A673 (cell line): ENCODE measurements around the gene CLDN3. TPM values are rescaled to one million over a fixed set of nuclear protein-coding genes. Genes with fewer than 3 reads are reported as not detected.

Experiments used
- BruUV-seq: library from RNA; stranded (reverse); fragments of 400-500 nt; replicated peaks from 2 replicates; lab custom pipeline; 2021; lab: Mats Ljungman, UMichigan
- CTCF ChIA-PET: fragments of 300-600 bp; sonication (Branson Sonifier 250); formaldehyde crosslinking; loops from one replicate; lab custom pipeline; 2022; ENCODE audit warnings: antibody characterized with exemption; lab: Charles Lee
- POLR2A ChIA-PET: fragments of 300-600 bp; sonication (Branson Sonifier 250); formaldehyde crosslinking; loops from one replicate; lab custom pipeline; 2022; ENCODE audit warnings: antibody characterized with exemption; ENCODE audit not compliant: low non-redundant PET; lab: Charles Lee
- DNase-seq: peaks from one replicate; pipeline ENCODE4 v3.0.0-alpha.2; 2015; ENCODE audit warnings: low spot score
- H3K27ac ChIP-seq: fragments of 200-600 bp; sonication (generic); 2 replicates; pipeline ENCODE4 v1.5.1; 2016; ENCODE audit warnings: mixed run types, low read depth, mild to moderate bottlenecking, mixed read lengths, antibody characterized with exemption, low read length; ENCODE audit not compliant: poor library complexity, severe bottlenecking
- H3K27me3 ChIP-seq: fragments of 200-600 bp; sonication (generic); replicated peaks from 2 replicates; pipeline ENCODE4 v1.6.1; 2017; ENCODE audit warnings: mixed run types, low read depth, mild to moderate bottlenecking, mixed read lengths, antibody characterized with exemption, low read length; ENCODE audit not compliant: insufficient read depth, poor library complexity
- H3K36me3 ChIP-seq: fragments of 200-600 bp; sonication (generic); 2 replicates; pipeline ENCODE4 v1.6.1; 2016; ENCODE audit warnings: mixed run types, mild to moderate bottlenecking, mixed read lengths, antibody characterized with exemption, low read length; ENCODE audit not compliant: insufficient read depth, poor library complexity, severe bottlenecking
- H3K4me1 ChIP-seq: fragments of 200-600 bp; sonication (generic); 2 replicates; pipeline ENCODE4 v1.6.1; 2017; ENCODE audit warnings: mixed run types, mild to moderate bottlenecking, mixed read lengths, antibody characterized with exemption, low read length; ENCODE audit not compliant: insufficient read depth, poor library complexity, severe bottlenecking
- H3K4me3 ChIP-seq: fragments of 200-600 bp; sonication (generic); 2 replicates; pipeline ENCODE4 v1.5.1; 2016; ENCODE audit warnings: low read depth, mixed run types, mild to moderate bottlenecking, mixed read lengths, low read length; ENCODE audit not compliant: poor library complexity, severe bottlenecking
- H3K9me3 ChIP-seq: fragments of 200-600 bp; sonication (generic); 2 replicates; pipeline ENCODE4 v1.6.1; 2016; ENCODE audit warnings: mixed run types, low read depth, mild to moderate bottlenecking, mixed read lengths, antibody characterized with exemption, low read length; ENCODE audit not compliant: poor library complexity, severe bottlenecking
- CTCF ChIP-seq: fragments of 300-800, 200-600 bp; sonication (generic); conservative IDR thresholded peaks from 2 replicates; pipeline ENCODE4 v1.5.1; 2017; ENCODE audit warnings: low read depth, mild to moderate bottlenecking, antibody characterized with exemption, low read length, moderate library complexity, mixed read lengths
- EZH2 ChIP-seq: fragments of 200-600 bp; sonication (generic); IDR thresholded peaks from 2 replicates; pipeline ENCODE4 v1.6.1; 2017; ENCODE audit warnings: borderline replicate concordance, low read depth, mild to moderate bottlenecking, mixed read lengths, antibody characterized with exemption, low read length; ENCODE audit not compliant: poor library complexity, severe bottlenecking
- intact Hi-C: fragments of 100-400 bp; cut with micrococcal nuclease; formaldehyde crosslinking; loops from one replicate; pipeline ENCODE4 v1.10.0; 2022; ENCODE audit not compliant: unreplicated experiment
- total RNA-seq: library from RNA; stranded (reverse); gene quantifications from 2 replicates; pipeline ENCODE4 v1.2.3, GENCODE V29; 2021

The CLDN3 gene
- total RNA-seq, 1 experiment from 2014 or later = not detected

- Histone ChIP-seq H3K27ac (no peak overlapping the region), H3K4me3 (no peak overlapping the region), H3K36me3 (peaks cover 13% of the 10 kb centered on the region), H3K27me3 (no peaks in the 10 kb centered on the region), H3K4me1 (peaks cover 7% of the 10 kb centered on the region), H3K9me3 (no peaks in the 10 kb centered on the region)
- DNase-seq = no peak
- ChIA-PET CTCF (interaction anchor here (0.5 to 0.7 kb wide), 4 partner anchors 49 to 169 kb away, joined by 3 to 9 read pairs (median 4); no protein-coding TSS in a partner anchor), POLR2A (interaction anchor here (0.6 kb wide), 1 partner anchor 1048 kb away, joined by 9 read pairs; no protein-coding TSS in a partner anchor)
- TF ChIP-seq CTCF = no peak
- no TSS peak for BruUV-seq
- intact Hi-C loops = loop anchor here (10.0 kb wide), 1 partner anchor 278 kb away; no protein-coding TSS in a partner anchor
These were observed 37.7 kb downstream of the CLDN3 start for GRCh38 chr7:73732397-73732796.

- no peak for DNase-seq
- intact Hi-C loops = loop anchor here (10.0 kb wide), 1 partner anchor 276 kb away; no protein-coding TSS in a partner anchor
- H3K4me1 ChIP-seq = peaks cover 7% of the 10 kb centered on the region
- BruUV-seq = no TSS peak
- H3K9me3 ChIP-seq = no peaks in the 10 kb centered on the region
- ChIA-PET CTCF (no interaction called here), POLR2A (interaction anchor here (0.6 kb wide), 2 partner anchors 114 to 209 kb away, joined by 6 to 10 read pairs; no protein-coding TSS in a partner anchor)
- no peak overlapping the region for H3K4me3 ChIP-seq
- no peaks in the 10 kb centered on the region for H3K36me3 ChIP-seq
- no peaks in the 10 kb centered on the region for H3K27me3 ChIP-seq
- H3K27ac ChIP-seq = no peak overlapping the region
- TF ChIP-seq EZH2 (no peak), CTCF (no peak)
These were observed 39.6 kb downstream of the CLDN3 start for GRCh38 chr7:73730485-73730884.

- POLR2A ChIA-PET = interaction anchor here (0.6 kb wide), 1 partner anchor 389 kb away, joined by 3 read pairs; no protein-coding TSS in a partner anchor
- Histone ChIP-seq H3K4me1 (peaks cover 7% of the 10 kb centered on the region), H3K4me3 (no peak overlapping the region), H3K27ac (no peak overlapping the region), H3K9me3 (no peaks in the 10 kb centered on the region), H3K27me3 (no peaks in the 10 kb centered on the region), H3K36me3 (no peaks in the 10 kb centered on the region)
- DNase-seq = peak; percentile 52
- intact Hi-C loops = no loop called here
- BruUV-seq = no TSS peak
- CTCF ChIA-PET = interaction anchor here (0.8 to 1.2 kb wide), 2 partner anchors 117 to 122 kb away, joined by 7 to 9 read pairs; no protein-coding TSS in a partner anchor
- no peak for TF ChIP-seq CTCF
- TF ChIP-seq EZH2 = no peak
These were observed 41.5 kb downstream of the CLDN3 start for GRCh38 chr7:73728551-73728950.
